Loucy (cell line): ENCODE results near the gene FXYD7.

Experiments used
- H2AFZ ChIP-seq: fragments of 200-600 bp; sonication (generic); 2 replicates; pipeline ENCODE4 v1.6.0; 2016; ENCODE audit warnings: antibody characterized with exemption, mild to moderate bottlenecking, low read length, moderate library complexity
- H3F3A ChIP-seq: fragments of 200-600 bp; 2 replicates; pipeline ENCODE4 v1.6.0; 2016; ENCODE audit warnings: antibody characterized with exemption, low read depth, mild to moderate bottlenecking
- H3K27me3 ChIP-seq: fragments of 200-600 bp; sonication (generic); 2 replicates; pipeline ENCODE4 v1.6.1; 2014; ENCODE audit warnings: low read length, mild to moderate bottlenecking; ENCODE audit not compliant: insufficient read depth, poor library complexity, severe bottlenecking
- H3K36me3 ChIP-seq: fragments of 200-600 bp; sonication (generic); 2 replicates; pipeline ENCODE4 v1.6.1; 2016; ENCODE audit warnings: low read length; ENCODE audit not compliant: insufficient read depth
- H3K4me1 ChIP-seq: fragments of 200-600 bp; sonication (generic); 2 replicates; pipeline ENCODE4 v1.5.1; 2014; ENCODE audit warnings: low read length, mild to moderate bottlenecking; ENCODE audit not compliant: insufficient read depth, poor library complexity, severe bottlenecking
- H3K4me2 ChIP-seq: fragments of 200-600 bp; sonication (generic); 2 replicates; pipeline ENCODE4 v1.6.0; 2014; ENCODE audit warnings: antibody characterized with exemption, low read length, low read depth, mild to moderate bottlenecking; ENCODE audit not compliant: poor library complexity, severe bottlenecking
- H3K4me3 ChIP-seq: fragments of 200-600 bp; sonication (generic); 2 replicates; pipeline ENCODE4 v1.5.1; 2014; ENCODE audit warnings: low read length, mild to moderate bottlenecking, mixed read lengths; ENCODE audit not compliant: poor library complexity, severe bottlenecking
- H3K79me2 ChIP-seq: fragments of 200-600 bp; sonication (generic); 2 replicates; pipeline ENCODE4 v1.6.1; 2014; ENCODE audit warnings: low read length; ENCODE audit not compliant: insufficient read depth
- H3K9ac ChIP-seq: fragments of 200-600 bp; sonication (generic); 2 replicates; pipeline ENCODE4 v1.6.0; 2014; ENCODE audit warnings: mild to moderate bottlenecking, low read depth, low read length, moderate library complexity; ENCODE audit not compliant: poor library complexity, severe bottlenecking
- H3K9me2 ChIP-seq: fragments of 200-600 bp; sonication (generic); replicated peaks from 2 replicates; pipeline ENCODE4 v1.6.1; 2016; ENCODE audit warnings: low read depth, low read length, mixed read lengths
- H3K9me3 ChIP-seq: fragments of 200-600 bp; sonication (generic); 2 replicates; pipeline ENCODE4 v1.6.1; 2014; ENCODE audit warnings: mild to moderate bottlenecking, antibody characterized with exemption, low read length, low read depth; ENCODE audit not compliant: insufficient read depth
- H4K20me1 ChIP-seq: fragments of 200-600 bp; sonication (generic); 2 replicates; pipeline ENCODE4 v1.6.0; 2014; ENCODE audit warnings: antibody characterized with exemption, low read length, mild to moderate bottlenecking; ENCODE audit not compliant: insufficient read depth, poor library complexity, severe bottlenecking
- EZH2phosphoT487 ChIP-seq: fragments of 200-600 bp; IDR thresholded peaks from 2 replicates; pipeline ENCODE4 v1.6.1; 2018; ENCODE audit warnings: antibody characterized with exemption, mild to moderate bottlenecking, moderate library complexity, borderline replicate concordance
- TF ChIP-seq, protein P1 (sequence below): fragments of 200-600 bp; sonication (generic); conservative IDR thresholded peaks from 2 replicates; pipeline ENCODE4 v1.5.1; 2014; ENCODE audit warnings: mild to moderate bottlenecking, antibody characterized with exemption, low read length

The FXYD7 gene

DNA sequence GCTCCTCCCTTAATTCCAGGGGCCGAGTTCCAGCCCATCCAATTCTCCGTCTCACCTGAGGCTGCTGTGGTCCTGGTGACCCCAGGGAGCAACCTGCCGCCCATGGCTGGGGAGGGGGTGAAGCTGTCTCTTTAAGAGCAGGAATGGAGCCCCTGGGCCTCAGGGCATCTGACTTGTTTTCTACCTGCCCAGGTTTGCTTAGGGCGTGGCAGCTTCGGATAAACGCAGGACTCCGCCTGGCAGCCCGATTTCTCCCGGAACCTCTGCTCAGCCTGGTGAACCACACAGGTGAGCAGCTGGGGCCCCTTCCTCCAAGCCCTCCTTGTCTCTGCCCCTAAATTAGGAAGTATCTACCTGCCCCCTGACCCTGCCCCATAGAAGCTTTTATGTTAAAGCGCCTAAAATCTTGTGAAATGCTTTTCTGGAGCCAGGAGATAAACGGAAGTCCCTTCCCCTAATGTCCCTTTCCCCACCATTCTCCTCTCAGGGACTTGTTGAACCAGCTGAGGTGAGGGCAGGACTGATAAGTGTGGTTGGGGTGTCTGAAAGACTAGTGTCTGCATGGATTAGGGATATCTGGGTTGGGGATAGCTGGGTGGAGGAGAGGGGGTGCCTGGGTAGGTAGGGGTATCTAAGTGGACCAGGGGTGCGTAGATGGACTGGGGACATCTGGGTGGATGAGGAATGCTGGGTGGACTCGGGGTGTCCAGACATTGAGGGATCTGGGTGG, 26.8 kb upstream of the FXYD7 start:
- no peaks in the 10 kb centered on the region for H3K9me3 ChIP-seq
- no peaks in the 10 kb centered on the region for H3K36me3 ChIP-seq
- H3K9me2 ChIP-seq, result no peaks in the 10 kb centered on the region
- no peak overlapping the region for H3K9ac ChIP-seq
- H2AFZ ChIP-seq, result no peak overlapping the region
- no peaks in the 10 kb centered on the region for H3F3A ChIP-seq
- no peaks in the 10 kb centered on the region for H4K20me1 ChIP-seq
- H3K79me2 ChIP-seq, result no peaks in the 10 kb centered on the region
- TF ChIP-seq, protein P1, sequence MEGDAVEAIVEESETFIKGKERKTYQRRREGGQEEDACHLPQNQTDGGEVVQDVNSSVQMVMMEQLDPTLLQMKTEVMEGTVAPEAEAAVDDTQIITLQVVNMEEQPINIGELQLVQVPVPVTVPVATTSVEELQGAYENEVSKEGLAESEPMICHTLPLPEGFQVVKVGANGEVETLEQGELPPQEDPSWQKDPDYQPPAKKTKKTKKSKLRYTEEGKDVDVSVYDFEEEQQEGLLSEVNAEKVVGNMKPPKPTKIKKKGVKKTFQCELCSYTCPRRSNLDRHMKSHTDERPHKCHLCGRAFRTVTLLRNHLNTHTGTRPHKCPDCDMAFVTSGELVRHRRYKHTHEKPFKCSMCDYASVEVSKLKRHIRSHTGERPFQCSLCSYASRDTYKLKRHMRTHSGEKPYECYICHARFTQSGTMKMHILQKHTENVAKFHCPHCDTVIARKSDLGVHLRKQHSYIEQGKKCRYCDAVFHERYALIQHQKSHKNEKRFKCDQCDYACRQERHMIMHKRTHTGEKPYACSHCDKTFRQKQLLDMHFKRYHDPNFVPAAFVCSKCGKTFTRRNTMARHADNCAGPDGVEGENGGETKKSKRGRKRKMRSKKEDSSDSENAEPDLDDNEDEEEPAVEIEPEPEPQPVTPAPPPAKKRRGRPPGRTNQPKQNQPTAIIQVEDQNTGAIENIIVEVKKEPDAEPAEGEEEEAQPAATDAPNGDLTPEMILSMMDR, result no peak
- no peak for TF ChIP-seq EZH2phosphoT487
- no peak overlapping the region for H3K4me3 ChIP-seq
- H3K27me3 ChIP-seq, result no peaks in the 10 kb centered on the region
- no peak overlapping the region for H3K4me2 ChIP-seq
- peaks cover 3% of the 10 kb centered on the region for H3K4me1 ChIP-seq

DNA sequence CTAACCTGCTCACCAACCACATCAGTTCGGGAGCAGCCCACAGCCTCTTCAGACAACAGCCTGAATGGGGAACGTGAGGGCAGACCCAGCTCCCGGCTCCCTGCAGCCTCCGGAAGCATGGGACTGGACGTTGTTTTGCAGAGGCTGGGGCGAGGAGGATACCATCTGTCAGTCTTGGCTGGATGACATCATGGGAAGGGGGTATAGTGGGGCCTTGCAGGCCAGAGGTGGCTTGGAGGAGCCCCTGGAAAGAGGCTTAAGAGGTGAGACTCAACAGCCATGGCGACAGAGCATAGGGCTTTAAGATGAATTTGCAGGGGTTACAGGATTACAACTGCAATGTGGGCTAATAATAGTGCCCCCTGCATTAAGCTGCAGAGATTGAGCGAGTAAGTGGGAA, 25.9 kb upstream of the FXYD7 start:
- Histone ChIP-seq H3K4me1 (peaks cover 3% of the 10 kb centered on the region), H3K4me2 (no peak overlapping the region), H3F3A (no peaks in the 10 kb centered on the region), H3K27me3 (no peaks in the 10 kb centered on the region), H3K79me2 (no peaks in the 10 kb centered on the region), H3K9me2 (no peaks in the 10 kb centered on the region), H3K9me3 (no peaks in the 10 kb centered on the region), H3K4me3 (no peak overlapping the region), H2AFZ (no peak overlapping the region), H3K36me3 (no peaks in the 10 kb centered on the region), H4K20me1 (no peaks in the 10 kb centered on the region), H3K9ac (no peak overlapping the region)
- no peak for TF ChIP-seq EZH2phosphoT487
- TF ChIP-seq, protein P1, result no peak

DNA sequence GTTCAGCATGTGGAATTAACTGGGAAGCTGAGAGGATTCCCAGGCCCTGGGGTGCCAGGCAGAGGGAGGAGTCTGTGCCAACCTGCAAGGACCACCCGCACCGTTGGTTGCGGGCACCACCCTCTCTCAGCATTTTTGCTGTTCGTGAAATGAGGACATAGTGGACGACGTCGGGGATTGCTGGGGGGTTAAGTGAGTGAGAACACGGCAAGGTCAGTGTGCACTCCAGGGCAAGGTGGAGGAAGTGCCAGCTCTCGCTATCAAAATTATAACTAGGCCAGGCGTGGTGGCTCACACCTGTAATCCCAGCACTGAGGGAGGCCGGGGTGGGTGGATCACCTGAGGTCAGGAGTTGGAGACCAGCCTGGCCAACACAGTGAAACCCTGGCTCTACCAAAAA, 25.3 kb upstream of the FXYD7 start:
- Histone ChIP-seq H3K4me1 (peaks cover 3% of the 10 kb centered on the region), H3K9ac (no peak overlapping the region), H3K27me3 (no peaks in the 10 kb centered on the region), H3K9me3 (no peaks in the 10 kb centered on the region), H3K79me2 (no peaks in the 10 kb centered on the region), H3K36me3 (no peaks in the 10 kb centered on the region), H3K9me2 (no peaks in the 10 kb centered on the region), H4K20me1 (no peaks in the 10 kb centered on the region), H3F3A (no peaks in the 10 kb centered on the region), H3K4me3 (no peak overlapping the region), H3K4me2 (no peak overlapping the region), H2AFZ (no peak overlapping the region)
- TF ChIP-seq EZH2phosphoT487, result no peak
- TF ChIP-seq, protein P1, result no peak
